ENCODE results near the gene RBX1.

Gene RBX1

DNA sequence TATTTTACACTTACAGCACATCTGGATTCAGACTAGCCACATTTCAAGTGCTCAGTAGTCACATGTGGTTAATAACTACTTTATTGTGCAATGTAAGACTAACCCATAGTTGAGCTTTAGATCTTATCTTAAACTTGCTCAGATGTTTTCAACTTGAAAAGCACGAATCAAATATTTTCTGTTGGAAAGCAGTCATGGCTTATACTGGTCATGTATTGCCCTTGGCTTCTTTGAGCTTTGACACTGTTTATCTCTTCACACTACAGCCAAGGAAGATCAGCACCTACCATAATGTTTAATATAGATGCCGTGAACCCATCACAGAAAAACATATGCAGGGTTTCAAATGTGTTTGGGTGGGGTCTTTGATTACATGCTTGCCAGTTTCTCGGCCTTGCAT lies 4.4 kb downstream of the RBX1 start:
- TF ChIP-seq, protein P1, sequence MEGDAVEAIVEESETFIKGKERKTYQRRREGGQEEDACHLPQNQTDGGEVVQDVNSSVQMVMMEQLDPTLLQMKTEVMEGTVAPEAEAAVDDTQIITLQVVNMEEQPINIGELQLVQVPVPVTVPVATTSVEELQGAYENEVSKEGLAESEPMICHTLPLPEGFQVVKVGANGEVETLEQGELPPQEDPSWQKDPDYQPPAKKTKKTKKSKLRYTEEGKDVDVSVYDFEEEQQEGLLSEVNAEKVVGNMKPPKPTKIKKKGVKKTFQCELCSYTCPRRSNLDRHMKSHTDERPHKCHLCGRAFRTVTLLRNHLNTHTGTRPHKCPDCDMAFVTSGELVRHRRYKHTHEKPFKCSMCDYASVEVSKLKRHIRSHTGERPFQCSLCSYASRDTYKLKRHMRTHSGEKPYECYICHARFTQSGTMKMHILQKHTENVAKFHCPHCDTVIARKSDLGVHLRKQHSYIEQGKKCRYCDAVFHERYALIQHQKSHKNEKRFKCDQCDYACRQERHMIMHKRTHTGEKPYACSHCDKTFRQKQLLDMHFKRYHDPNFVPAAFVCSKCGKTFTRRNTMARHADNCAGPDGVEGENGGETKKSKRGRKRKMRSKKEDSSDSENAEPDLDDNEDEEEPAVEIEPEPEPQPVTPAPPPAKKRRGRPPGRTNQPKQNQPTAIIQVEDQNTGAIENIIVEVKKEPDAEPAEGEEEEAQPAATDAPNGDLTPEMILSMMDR (IDR thresholded peaks at IDR 0.05; ENCODE audit: low read depth, low read length), result no peak

GRCh38 chr22:40957601-40958000 lies 6.4 kb downstream of the RBX1 start:
- TF ChIP-seq, protein P1 (IDR thresholded peaks at IDR 0.05; ENCODE audit: low read depth, low read length), result no peak
- no peak for DNase-seq (ENCODE audit: extremely low read depth, low read depth)

More for the DNA sequence above, 4.4 kb downstream of the RBX1 start:
- DNase-seq (ENCODE audit: extremely low read depth, low read depth), result peak; percentile 20

GRCh38 chr22:40958299-40958698 lies 7.1 kb downstream of the RBX1 start:
- no peak for DNase-seq (ENCODE audit: extremely low read depth, low read depth)
- TF ChIP-seq, protein P1 (IDR thresholded peaks at IDR 0.05; ENCODE audit: low read depth, low read length), result no peak

GRCh38 chr22:40960145-40960544 lies 9.0 kb downstream of the RBX1 start:
- no peak for DNase-seq (ENCODE audit: extremely low read depth, low read depth)
- TF ChIP-seq, protein P1 (IDR thresholded peaks at IDR 0.05; ENCODE audit: low read depth, low read length), result no peak

GRCh38 chr22:40965936-40966725 lies 15.0 kb downstream of the RBX1 start:
- no peak for DNase-seq (ENCODE audit: extremely low read depth, low read depth)
- TF ChIP-seq, protein P1 (IDR thresholded peaks at IDR 0.05; ENCODE audit: low read depth, low read length), result no peak

GRCh38 chr22:40966726-40967085 lies 15.5 kb downstream of the RBX1 start:
- TF ChIP-seq, protein P1 (IDR thresholded peaks at IDR 0.05; ENCODE audit: low read depth, low read length), result no peak
- DNase-seq (ENCODE audit: extremely low read depth, low read depth), result no peak

DNA sequence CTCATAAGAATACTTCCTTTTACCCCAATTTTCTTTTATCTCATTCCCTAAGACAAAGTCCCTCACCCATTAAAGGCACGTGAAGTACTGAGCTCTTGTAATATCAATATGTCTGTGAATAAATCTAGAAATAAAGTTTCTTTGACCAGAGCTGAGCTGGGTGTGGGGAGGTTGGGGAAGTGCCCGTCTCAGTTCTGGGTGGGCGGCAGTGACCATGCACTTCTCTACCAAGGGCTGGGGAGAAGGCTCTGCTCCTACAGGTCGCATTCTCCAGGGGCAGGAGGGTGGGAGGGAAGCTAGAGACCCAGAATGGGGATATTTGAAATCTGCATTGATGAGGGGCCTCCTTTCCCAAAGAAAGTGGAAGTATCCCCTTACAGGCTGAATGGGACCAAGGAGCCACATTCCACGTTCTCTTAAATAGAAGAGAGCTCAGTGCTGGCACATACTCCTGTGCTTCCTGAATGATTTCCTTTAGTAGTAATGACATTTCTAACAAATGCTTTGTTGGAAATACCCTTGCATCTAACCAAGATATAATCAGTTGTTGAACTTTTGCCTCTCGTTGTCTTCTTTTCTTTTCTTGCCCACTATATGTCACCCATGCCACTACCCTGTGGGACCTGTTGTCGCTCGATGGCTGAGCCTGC lies 16.1 kb downstream of the RBX1 start:
- no peak for DNase-seq (ENCODE audit: extremely low read depth, low read depth)
- TF ChIP-seq, protein P1 (IDR thresholded peaks at IDR 0.05; ENCODE audit: low read depth, low read length), result no peak

Data from AG09319 (cell line).